Activated T-cell treated with anti-CD3 and anti-CD28 coated beads, Interleukin-2, amount 50 U/mL, for 48 hours (primary cell): ENCODE results near the gene ELAVL1.
"Not testable (repeated sequence)": the region's sequence is repeated elsewhere in the genome, so short reads cannot be mapped to it uniquely, and the experiment has no call there.

Experiments
- DNase-seq, 2 experiments: peaks; one replicate each; pipeline ENCODE4 v3.0.0-alpha.2; 2020

Gene ELAVL1

DNA sequence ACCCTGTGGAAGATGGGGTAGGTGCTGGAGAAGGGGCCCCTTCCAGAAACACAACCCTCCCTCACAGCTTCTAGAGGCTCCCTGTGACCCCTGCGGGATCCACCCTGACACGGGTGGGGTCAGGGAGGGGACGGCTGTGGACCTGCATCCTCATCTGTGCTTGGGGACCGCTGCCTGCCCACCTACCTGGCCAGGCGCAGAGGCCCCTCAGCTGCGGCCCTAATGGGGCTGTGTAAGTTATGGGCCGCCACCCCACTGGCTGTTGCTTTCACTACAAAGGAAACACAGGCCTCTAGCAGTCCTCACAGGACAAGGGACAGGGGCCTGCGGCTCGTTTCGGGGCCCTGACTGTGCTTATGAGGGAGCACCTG lies 72.5 kb downstream of the ELAVL1 start:
- DNase-seq = no peak

DNA sequence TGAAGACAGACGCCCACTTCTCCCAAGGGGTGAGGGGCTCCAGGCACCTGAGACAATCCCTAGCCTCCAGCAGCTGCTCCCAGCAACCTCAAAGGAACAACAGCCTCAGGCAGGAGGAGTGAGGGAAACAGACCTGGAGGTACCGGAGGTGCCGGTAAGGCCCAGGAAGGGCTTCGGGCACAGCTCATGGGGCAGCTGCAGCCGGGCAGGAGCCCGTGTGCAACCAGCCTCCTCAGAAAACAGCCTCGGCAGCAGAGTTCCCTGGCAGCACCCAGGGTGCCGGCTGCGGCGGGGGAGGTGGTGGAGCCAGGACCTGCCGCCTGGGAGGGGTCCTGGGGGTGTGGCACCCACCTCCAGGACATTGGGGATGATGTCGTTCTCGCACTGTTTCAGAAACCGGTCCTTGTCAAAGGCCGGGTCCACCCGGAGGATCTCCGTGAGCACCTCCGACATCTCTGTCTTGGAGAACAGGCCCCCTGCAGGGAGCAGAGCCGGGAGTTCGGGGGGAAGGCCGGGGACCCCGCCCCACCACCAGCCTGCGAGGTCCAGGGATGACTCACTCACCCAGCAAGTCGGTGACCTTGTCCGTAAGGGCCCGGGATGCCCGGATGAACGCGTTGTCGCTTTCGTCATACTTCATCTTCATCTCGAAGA lies 73.0 kb downstream of the ELAVL1 start:
- DNase-seq = no peak

DNA sequence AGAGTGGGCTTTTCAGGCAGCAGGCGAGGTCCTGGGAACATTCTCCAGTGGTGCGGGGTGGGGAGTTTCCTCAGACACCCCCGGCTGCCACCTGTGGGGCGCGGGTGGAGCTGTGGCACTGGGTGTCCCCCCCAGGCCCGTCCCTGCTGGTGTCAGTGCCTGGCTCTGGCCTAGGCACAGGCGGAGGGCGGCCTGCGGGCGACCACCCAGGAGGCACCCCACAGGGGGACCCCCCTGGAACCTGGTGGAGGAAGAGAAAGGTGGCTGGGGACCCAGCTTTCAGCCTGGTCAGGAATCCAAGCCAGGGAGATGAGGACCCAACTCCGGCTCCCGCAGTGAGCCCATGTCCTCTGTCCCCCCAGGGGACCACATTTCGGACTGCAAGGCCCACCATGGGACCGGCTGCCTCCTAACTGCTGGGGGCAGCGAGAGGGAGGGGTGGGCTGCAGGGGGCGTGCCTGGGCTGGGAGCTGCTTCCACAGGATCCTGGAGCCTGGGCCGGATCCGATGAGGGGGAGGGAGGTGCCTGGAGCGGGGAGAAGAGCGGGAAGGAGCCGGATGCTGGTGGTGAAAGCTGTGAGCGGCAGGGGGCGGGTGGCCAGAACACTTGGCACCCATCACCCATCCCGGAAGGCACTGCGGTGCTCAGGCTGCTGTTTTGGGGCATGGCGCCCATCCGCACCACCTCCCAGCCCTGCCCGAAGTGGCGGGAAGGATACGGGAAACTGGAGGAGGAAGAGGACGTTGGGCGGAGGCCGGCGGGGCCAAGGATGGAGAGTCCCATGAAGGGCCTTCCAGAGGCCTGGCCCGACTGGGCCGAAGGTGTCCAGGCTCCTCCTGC lies 74.0 kb downstream of the ELAVL1 start:
- no peak for DNase-seq

DNA sequence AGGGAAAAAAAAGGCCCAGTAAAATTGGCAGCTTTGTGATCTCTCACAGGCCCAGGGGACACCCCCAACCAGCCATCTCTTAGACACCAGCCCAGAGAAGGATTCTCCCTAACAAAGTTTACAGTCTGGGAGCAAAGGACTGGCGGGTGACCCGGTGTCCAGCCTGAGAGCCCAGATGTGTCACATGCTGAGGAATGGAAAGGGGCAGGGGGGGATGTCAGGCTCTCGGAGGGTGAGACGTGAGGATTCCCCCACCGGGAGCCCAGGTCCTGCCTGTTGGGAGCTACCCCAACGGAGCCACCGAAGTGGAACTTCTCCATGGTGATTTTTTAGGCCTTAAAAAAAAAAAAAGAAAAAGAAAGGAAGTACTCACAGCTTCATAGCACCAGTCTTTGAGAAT lies 74.7 kb downstream of the ELAVL1 start:
- DNase-seq = no peak

DNA sequence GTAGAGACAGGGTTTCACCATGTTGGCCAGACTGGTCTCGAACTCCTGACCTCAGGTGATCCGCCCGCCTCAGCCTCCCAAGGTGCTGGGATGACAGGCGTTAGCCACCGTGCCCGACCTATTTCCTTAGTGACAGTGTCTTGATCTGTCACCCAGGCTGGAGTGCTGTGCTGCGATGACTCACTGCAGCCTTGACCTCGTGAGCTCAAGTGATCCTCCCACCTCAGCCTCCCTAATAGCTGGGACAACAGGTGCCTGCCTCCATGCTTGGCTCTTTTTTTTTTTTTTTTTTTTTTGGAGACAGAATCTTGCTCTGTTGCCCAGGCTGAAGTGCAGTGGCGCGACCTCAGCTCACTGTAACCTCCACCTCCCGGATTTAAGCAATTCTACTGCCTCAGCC lies 75.4 kb downstream of the ELAVL1 start:
- DNase-seq = not testable (repeated sequence)

DNA sequence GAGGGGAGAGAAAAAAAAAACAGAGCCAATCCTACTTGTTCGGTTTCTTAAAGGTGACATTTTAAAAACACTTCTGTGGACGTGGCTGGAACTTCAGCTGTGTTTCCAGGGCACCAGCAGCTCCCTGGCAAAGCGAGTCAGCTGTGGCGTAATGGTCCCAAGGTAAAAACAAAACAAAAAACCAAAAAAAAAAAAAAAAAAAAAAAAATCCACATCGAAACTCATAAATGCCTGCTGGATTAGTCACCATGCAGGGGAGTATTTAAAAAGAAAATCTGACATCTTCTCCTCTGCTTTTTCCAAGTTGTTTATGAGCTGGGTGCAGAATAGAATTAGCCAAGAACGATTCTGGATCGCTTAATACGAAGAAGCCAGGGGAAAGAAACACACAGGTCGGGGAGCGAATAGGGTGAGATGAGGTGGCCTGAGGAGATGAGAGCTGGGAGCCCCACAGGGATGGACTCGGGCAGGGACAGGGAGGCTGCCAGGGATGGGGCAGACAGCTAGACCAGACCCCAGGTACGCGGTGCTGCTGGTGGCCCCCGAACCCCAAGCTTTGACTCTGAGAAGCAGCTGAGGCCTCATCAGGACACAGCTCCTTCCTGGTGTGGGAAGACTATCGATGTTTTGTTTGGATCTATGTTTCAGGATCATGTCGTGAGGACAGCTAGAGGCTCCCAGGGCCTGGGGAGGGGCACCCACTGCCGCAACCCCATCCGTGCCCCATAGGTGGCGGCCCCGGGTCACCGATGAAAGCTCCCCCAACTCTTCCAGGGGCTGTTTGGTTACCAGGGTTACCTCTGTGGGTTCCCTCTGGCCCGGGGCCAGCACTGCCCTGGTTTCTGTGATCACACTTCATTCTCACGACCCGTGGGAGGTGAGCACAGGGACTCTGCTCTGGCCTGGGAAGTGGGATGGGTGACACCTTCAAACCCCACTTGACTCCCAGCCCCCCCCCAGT lies 76.4 kb downstream of the ELAVL1 start:
- peak; percentile 75 to 77 for DNase-seq

DNA sequence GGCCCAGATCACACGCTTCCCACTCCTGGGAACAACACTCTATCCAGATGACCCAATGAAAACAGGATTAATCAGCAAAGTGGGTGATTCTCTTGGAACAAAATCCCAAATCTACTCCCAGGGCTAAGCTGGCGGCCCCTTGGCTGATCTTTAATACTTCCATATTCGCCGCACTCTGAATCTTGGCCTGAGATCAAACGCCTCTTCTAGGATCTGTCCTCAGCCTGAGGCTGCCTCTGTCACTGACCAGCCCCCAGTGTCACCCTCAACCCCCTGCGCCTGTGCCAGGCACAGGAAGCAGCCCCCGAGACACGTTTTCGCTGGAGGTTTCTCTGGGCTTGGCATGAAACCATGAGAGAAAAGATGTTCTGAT lies 77.1 kb downstream of the ELAVL1 start:
- no peak for DNase-seq

DNA sequence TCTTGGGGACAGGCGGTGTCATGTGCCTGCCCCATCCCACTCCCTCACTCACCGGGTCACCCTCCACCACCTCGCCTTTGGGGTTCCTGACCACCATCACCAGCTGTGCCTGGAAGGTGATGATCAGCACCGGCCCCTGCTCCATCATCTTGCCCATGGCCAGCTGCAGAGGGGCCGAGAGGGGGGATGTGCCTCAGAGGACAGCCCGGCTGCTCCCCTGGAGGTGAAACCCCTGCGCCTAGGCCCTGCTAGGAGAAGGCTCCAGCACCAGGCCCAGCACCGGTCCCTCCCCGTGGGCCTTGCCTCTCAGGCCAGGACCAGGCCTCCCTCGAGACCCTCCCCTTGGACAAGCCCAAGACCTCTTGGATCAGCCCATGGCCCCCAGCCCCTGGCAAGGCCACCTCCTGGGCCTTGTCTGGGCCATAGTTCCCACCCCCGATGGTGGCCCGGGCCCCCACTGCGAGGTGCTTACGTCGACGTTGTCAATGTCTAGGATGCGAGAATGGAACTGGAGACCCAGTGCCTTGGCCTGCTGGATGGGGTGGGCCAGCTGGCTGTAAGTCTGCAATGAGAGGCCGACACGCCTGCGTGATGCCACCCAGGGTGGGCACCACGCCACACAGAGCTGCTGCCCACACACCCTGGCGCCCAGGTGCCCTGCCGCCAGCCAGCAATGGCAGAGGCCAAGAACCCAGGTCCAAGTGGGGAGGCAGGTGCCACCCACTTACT lies 77.7 kb downstream of the ELAVL1 start:
- no peak for DNase-seq

DNA sequence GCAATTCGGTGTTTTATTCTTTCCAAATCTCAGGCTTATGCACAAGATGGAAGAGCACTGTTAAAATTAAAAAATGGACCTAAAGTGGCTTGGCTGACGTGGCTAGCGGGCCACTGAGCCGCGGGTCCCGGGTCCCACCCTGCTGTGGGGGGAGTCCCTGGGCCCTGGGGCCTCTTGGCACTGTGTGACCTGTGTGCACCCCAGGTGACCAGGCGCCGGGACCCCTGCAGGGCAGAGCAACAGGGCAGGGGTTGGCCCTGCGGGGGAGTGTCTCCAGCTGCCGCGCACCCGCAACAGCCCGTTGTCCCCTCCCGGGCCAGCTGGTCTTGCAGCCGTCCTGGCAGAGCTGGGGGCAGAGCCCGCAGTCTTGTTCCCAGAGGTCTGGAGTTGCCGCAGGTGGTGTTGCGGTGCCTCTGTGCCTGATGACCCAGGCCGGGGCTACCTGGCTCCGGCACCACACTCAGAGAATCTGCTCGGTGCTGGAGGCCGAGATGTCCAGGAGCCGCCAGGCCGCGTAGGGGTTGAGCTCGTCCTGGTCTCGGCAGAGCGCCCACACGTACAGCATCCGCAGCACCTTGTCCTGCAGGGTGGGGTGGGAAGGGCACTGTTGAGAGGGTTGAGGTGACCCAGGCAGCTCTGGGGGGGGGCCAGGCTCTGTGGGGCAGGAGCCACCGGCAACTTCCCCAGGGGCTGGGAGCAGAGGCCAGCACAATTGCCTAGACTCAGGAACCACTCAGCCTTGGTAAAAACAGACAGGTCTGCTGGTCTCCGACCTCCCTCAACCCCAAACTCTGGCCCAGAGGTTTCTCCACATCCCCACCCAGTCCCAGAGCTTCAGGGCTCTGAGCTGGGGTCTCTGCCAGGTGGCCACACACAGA lies 78.5 kb downstream of the ELAVL1 start:
- DNase-seq = no peak

DNA sequence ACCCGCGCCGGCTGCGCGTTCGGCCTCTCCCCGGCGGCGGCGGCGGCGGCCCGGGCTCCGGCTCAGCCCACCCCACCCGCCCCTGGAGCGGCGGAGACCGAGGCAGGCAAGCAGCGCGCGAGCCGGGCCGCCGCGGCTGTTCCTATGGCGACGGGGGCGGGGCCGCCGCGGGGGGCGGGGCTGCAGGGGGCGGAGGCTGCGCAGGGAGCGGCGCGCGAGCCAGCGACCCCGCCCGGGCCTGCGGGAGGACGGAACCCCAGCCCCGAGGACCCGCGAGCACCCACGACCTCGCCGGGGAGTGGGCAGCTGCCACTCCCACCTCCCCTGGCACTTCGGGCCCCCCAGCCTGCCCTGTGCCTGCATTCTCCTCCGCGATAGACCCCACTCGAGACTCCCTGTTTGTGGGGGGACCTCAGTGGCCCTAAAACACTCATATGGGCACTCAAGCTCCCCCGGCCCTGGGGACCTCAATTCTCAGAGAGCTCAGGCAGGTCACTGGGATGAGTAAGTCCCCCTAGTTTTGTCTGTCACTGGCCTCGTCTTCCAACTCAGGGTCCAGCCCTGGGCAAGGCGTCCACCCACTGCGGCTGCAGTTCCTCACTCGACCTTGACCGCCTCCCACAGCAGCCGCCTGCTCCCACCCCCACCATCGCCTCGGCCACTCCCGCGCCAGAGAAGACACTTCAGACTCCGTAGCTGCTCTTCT lies 79.3 kb downstream of the ELAVL1 start, which contains the start of gene CTXN1:
Gene CTXN1 (minus strand): TSS at position 115 of the 706 bp plus-strand sequence. CDS start 597 bp downstream, outside the sequence.
- peak; percentile 83 to 87 for DNase-seq

DNA sequence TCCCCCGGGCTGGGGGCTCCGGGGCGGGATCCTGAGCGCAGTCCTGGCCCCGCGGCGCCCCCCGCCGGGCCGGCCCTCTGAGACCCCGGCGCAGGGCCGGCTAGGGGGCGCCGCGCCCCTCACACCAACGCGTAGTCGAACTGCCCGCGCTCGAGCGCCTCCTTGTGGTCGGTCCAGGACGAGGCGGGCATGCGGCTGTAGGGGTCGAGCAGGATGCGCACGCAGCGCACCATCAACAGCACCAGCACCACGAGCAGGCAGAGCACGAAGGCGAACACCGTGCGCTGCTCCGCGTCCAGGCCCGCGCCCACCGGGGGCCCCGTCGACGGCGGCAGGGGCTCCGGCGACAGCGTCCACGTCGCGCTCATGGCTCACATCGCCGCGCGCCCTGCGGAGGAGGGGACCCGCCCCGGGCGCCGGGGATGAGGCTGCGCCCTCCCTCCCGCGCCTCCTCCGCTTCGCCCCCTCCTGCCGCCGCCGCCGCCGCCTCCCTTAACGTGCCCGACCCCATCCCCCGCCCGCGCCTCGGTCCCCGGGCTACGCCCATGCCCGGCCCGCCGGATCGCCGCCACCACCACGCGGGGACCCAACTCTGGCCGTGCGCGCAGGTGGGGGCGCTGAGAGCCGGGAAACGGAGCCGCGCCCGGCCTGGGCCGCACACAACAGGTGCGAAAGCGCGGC lies 80.1 kb downstream of the ELAVL1 start:
- peak; percentile 90 for DNase-seq

DNA sequence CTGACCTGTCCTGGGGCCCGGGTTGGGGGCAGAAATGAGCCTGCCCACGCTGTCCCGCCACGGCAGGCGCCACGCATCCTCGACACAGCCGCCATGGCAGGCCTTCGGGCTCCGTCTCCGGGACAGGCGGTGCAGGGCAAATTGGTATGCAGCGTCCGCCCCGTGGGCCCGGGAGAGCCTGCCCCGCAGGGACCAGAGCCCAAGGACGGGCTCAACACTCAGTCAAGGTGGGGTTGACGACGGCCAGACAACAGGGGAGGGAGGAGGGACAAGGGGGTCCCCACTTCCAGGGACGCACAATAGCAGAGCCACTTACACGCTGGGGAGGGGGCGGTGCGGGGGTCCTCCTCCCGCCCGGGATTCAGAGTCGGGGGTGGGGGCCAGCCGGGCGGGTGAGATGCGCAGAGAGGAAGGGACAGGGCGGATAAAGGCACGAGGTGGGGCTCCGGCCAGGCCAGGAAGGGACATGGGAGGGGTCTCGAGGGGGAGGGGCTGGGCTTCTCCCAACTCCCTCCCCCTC lies 80.7 kb downstream of the ELAVL1 start:
- DNase-seq = no peak

DNA sequence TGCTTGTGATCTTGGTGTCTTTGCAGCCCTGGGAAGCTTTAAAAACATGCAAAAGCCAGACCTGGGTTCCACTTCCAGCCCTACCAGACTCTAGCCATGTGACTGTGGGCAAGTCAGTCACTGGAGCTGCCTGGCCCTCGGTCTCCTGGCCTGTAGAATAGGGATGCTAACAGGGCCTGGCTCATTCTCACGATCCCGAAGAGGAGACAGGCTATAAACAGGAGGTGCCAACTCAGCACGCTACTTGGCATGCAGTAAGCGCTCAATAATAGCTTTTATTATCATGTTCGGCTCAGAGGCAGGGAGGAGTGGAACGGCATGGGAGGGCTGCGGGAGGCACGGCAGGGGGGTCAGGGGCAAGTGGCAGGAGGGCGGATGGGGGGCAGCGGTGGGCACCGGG lies 81.2 kb downstream of the ELAVL1 start:
- no peak for DNase-seq

DNA sequence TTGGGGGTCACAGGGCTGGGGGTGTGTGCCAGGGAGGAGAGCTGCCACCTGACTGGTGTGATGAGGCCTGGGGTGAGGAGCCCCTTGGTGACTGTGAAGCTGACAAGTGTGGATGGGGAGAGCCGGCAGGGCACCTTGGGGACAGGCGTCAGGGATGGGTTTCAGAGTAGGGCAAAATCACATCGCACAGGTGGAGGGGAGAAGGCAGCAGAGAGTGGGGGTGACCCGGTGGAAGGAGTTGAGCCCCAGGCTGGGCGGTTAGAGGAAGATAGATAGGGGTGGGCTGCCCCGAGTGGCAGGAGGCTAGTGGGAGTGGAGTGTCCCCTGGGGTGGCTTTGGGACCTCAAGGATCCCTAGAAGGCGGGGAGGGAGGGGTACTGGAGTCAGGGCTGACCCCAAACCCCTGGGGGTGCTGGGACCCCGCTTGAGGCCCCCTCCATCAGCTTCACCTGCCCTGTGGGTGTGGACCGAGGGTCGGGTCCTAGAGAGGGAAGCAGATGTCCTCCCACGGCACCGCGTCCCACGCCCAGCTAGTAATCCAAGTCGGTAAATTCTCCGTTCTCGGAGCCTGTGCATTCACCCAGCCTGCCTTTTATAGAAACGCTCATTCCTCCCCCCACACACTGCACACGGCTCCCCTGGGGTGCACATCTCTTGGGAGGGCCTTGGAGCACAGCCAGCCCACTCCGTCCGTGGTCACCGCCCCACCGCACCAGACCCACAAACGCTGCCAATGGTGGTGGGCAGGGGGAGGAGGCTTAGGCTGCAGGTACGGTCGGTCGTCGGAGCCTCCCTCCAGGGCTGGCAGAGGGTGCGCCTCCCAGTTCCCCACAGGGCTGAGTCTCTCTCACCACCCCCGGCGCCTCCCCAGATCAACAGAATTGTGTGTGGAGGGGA lies 81.9 kb downstream of the ELAVL1 start:
- DNase-seq = no peak

DNA sequence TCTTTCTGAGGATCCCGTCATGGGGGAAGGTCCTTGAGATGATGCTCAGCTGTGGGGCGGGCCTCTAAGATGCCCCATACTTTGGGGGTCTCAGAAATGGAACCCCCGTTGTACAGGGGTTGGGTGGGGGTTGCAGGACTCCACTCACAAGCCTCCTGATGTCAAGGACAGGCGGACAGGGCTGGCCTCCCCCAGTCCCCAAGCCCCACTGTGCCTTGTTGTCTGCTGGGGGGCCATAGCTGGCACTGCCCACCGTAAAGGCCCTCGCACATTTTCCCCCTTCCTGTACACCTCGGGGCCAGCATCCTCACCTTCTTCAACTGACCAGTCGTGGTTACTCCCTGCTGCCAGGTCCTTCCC lies 82.6 kb downstream of the ELAVL1 start:
- DNase-seq = no peak

DNA sequence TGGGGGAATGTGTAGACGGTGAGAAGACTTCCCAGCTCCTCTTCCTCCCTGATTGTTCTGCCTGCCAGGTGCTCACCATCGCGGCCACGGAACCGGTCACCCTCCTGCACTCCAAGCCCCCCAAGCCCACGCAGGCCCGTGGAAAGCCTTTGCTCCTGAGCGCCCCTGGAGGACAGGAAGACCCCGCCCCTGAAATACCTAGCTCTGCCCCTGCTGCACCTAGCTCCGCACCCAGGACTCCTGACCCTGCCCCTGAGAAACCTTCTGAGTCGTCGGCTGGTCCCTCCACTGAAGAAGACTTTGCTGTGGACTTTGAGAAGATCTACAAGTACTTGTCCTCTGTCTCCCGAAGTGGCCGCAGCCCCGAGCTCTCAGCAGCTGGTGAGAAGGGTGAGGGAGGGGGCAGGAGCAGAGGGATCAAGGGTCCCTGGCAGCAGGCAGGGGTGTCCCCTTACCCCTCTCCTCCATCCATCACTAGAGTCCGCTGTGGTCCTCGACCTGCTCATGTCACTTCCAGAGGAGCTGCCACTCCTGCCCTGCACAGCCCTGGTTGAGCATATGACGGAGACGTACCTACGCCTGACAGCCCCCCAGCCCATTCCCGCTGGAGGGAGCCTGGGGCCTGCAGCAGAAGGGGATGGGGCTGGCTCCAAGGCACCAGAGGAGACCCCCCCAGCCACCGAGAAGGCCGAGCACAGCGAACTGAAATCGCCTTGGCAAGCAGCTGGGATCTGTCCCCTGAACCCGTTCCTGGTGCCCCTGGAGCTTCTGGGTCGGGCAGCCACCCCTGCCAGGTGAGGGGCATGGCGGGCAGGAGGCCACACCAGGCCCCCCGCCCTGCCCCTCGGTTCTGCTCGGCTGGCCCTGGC lies 83.2 kb downstream of the ELAVL1 start:
- no peak for DNase-seq

DNA sequence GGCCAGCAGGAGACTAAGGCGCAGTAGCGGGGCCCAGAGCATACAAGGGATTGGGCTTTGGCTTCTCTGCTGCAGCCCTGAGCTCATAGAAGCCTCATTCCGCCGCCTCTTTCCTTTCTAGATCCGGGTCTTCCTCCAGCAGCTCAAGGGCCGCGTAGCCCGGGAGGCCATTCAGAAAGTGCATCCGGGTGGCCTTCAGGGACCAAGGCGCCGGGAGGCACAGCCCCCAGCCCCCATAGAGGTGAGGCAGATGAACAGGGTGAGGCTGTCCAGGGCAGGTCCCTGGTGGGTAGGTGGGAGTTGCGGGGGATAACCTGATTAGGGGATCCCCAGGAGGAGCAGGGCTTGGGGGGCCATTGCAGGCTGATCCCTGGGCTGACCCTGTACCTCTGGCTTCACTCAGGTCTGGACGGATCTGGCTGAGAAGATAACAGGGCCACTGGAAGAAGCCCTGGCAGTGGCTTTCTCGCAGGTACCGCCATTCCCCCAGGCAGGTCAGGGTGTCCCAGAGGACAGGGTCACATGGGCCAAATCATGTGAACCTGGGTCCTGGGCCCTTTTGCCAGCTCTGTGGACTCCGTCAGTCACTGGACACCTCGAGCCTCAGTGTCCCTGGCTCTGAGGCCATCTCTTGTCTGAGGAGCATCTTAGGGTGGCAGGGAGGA lies 84.0 kb downstream of the ELAVL1 start:
- no peak for DNase-seq
